Stimulated activated CD4-positive, alpha-beta T cell treated with anti-CD3 and anti-CD28 coated beads, TNF-alpha, amount 100 ng/mL, for 24 hours (primary cell): ENCODE results near the gene TENT4A.

Experiments used
- DNase-seq, 3 experiments: peaks; one replicate each; pipeline ENCODE4 v3.0.0-alpha.2; 2020; ENCODE audit warnings: low read depth in 3 of 3

The TENT4A gene

GRCh38 chr5:6731465-6732237, 18.4 kb downstream of the TENT4A start:
- no peak for DNase-seq

- DNase-seq: no peak
Observed at GRCh38 chr5:6732634-6733410, 19.6 kb downstream of the TENT4A start.

DNA sequence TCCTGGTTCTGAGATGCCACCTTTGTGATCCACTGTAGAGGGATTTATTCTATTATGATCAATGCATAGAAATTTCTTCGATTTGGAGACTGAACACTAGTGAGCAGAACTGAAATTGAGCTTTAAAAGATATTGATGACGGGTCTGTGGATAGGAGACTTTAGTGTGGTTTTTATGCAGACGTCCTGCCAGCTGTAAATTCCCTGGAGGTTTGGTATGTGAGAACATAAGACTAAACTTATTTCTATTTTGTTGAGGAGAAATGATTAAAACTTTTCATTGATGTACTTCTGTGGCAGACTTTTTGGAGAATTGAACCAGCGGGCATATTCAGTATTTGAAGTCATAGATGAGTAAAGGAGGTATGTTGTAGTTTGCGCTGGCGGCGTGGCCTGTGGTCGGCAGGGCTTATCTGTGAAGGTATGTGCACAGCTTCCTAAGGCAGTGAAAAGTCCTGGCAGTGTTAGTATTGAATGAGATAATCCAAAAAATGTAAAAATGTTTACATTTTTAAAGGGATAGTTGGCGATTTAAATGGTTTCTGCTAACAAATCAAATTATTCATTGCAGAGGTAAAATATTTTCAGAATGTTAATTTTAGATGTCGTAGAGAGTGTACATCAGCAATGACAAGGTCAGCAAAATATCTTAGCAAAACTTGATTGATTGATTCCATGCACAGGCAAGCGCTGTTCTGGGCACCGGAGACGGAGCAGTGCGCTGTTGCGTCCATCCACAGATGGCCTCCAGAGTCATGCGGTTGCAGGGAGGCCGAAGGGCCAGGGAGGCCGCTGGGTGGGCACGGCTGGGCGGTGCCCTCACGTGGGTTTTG, 20.4 kb downstream of the TENT4A start:
- DNase-seq: no peak

DNA sequence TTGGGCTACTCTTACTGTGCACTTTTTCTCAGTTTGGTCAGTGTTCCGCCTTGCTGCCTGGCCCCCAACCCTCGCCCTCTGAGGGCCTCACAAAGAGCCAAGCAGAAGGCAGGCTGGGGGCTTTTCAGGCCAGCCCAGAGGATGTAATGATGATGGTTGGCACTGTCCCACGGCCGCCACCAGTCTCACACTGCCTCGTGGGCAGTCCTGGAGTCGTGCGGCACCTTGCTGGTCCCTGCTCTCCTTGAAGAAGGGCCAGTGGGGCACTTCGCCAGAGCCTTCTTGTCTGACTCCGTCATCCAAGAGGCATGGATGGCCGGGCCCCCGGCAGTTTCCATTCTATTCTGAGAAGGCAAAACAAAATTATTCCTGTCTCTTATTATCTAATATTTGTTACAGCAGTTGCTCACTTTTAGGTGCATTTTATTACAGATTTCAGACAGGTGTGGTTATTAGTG, 21.0 kb downstream of the TENT4A start:
- no peak for DNase-seq

- no peak for DNase-seq
Observed at GRCh38 chr5:6734781-6735180, 21.5 kb downstream of the TENT4A start.

DNA sequence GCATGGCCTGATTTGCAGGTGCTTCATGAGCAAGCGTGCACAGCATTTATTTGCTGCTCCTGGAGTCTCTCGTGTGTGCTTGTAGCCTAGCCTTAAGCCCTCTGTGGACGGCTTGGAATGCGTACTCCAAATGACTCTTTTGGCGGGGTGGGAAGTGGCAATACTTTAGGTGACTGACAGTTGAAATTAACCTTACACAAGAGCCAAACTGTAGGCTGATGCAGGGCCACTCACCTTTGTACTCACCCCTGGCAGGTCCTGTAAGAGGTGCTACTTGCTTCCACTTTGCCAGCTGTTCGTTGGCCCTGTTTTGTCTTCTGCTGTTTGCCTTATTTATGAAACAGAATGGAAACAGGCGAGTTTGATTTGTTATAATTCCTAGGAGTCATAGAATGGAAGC, 22.9 kb downstream of the TENT4A start:
- DNase-seq: no peak

DNA sequence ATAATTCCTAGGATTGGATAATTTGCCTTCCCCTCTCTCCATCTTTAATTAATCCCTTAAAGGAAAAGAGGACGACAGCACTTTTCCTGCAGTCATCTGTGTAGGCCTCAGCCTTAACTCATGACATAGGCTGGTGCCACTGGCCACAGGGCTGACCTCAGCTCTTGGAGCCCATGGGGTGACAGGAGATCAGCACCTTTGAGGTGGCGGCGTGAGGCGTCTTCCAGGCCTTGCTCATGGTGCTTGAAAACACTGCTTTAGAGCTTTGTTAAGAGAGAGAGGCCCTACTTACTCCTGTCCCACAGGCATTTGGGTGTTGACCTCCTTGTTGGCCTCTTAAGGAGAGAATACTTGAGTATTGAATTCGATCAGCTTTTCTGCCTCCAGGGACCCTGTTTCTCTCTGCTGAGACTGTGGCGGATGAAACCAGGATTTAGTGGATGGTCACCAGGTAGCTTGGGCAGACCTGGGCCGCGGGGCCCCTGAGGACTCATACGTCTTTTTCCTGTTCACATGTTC, 23.4 kb downstream of the TENT4A start:
- DNase-seq: no peak

DNA sequence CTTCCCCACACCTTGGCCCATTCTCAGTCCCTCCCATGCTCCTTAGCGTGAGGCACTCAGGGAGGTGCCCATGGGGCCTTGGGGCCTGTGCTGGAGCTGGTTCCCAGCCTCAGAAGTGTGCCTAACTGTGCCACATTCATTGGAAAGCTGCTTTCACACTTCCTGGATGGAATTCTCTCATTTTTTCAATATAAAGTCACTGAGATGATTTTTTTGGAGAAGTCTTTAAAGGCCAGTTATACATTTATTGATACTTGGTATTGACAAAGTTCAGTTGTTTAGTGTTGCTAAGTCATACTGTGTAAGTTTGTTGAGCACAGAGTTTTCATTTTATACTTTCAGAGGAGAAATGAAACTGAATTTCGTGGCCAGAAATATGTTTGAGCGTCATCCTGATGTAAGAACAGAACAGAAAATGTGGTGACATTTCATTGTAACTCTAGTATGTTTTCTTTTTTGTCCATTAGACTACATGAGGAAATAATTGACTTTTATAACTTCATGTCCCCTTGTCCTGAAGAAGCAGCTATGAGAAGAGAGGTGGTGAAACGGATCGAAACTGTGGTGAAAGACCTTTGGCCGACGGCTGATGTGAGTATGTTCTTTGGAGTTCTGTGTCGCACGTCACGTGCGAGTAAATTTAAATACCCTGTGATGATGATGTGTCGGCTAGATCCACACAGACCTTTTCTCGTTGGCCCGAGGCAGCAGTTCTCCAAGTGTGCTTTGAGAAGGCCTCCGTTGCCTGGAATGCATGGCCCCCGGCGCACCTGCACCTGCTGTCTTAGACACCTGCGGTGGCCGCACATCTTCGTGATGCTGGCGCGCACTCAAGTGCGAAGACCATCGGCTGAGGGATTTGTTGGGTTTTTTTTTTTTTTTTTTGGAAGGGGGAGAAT, 24.1 kb downstream of the TENT4A start:
- peak in 1 of 3 experiments; percentile 15 for DNase-seq

GRCh38 chr5:6739603-6740002, 26.4 kb downstream of the TENT4A start:
- no peak for DNase-seq

- DNase-seq: no peak
Observed at GRCh38 chr5:6740586-6741150, 27.4 kb downstream of the TENT4A start.

DNA sequence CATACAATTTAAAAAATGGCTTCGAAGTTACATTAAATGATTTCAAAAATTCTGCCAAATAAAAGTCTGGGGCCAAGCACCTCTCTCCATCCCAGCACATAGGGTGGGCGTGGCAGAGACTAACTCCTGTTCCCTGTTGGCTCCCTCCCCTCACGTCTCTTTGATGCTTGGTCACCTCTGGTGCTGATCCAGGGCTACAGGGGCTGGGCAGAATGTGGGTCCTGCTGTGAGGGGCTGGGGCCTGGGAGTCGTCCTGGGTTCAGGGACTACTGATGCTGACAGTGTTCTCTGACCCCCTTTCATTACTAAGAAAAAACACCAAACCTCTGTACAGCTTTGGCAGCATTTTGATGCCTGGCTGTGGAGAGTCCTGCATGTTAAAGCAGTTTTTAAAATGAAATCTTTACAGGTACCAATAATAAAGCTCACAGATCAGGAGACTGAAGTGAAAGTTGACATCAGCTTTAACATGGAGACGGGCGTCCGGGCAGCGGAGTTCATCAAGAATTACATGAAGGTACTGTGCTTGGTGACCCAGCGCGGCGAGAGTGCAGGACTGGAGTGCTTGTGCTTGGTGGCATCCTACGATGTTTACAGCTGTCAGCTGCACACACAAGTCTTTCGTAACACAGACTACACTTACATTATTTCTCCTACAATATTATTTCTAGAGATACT, 29.0 kb downstream of the TENT4A start:
- no peak for DNase-seq

DNA sequence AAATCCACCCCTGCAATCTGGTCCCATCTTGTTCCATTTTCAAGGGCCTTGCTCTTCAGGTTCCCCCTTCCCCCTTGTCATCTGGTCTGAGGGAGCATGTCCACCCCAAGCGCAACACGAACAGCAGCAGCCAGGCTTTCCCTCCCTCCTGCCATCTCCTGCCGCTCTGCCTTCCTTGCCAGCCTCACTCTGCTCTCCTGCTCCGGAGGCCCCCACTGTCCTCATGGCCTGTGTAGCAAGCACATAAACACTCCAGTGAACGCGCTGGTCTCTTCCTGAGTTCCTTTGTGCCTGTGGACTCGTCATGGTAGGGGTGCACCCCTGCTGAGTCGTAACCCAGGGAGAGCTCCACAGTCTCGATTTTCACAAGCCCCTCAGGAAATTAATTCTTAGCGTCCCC, 29.9 kb downstream of the TENT4A start:
- DNase-seq: no peak

DNA sequence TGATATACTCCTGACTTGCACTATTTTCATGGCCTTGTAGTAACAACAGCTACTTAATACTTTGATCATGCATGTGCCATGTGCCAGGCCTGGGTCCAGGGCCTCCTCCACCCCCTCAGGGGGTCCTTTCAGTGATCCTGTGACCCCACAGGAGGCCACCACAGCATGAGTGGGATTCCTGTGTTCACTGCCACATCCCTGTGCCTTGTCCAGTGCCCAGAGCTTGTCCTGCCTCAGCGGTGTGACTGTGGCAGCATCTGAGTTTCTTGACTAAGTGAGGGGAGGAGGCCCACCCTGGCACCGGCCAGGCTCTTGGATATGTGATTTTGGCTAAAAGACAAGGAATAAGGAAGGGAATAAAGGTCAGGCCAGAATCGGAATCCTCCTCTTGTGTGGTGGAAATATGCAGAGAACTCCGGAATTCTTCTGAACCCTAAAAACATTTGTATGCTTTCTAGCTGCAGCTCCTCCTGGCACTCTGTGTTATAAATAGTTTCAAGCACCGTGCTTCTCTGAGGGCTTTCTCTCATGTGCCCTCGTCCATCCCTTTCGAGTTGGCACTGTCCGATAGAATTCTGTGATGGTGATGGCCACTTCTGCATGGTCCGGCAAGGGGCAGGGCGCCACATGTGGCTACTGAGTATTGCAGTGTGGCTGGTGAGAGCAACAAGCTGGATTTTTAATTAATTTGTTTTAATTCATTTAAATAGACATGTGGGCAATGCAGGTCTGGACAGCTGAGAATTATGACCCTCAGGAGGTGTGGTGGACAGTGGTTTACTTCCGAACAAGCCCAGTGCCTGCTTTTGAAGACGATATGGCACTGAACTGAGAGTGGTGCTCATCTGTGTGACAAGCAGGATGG, 31.8 kb downstream of the TENT4A start:
- DNase-seq: no peak

GRCh38 chr5:6745706-6746222, 32.5 kb downstream of the TENT4A start:
- DNase-seq: no peak

GRCh38 chr5:6746244-6746643, 33.0 kb downstream of the TENT4A start:
- no peak for DNase-seq

- no peak for DNase-seq
Observed at GRCh38 chr5:6747103-6747502, 33.9 kb downstream of the TENT4A start.

DNA sequence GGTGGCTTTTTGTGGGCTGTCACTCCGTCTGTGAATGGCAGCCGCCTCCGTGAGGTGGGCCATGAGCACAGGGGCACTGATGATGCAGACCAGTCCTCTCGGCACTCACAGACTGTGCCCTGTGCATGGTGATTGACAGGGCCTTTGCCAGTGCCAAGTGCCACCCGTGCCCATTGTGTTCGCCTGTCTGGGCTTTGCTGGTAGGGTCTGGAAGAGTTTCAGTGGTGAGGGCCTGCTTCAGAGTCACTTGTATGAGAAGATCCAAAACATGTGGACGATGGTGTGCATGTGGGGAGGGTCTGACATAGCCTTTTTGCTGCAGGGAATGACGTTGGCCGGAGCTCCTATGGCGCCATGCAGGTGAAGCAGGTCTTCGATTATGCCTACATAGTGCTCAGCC, 34.9 kb downstream of the TENT4A start:
- DNase-seq: no peak

DNA sequence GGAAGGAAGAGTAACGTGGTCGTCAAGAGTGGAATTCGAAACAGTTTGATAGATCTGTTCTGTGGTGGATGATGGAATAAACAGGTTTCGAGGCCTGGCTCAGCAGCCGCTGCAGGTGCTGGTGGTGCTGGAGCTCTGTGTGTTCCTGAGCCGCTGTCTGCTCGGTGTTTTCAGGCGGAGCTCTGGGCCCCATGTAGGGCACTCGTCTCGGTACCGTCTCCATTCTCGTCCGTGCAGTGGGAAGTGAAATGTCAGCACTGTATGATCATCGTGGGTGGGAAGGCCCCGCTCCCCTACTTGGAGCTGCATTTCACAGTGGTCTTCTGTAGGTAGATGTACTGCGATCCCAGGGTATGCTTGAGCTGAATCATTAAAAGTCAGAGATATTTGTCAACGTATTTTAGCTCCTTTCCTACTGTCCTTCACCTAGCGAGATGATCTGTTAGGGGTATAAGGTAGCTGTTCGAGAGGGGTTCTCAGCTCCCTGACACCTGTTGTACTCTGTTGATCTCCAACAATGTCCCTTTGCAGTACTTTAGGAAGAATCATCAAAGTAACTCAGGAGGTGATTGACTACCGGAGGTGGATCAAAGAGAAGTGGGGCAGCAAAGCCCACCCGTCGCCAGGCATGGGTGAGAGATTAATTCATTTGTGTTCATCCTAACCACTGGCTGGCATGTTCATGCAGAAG, 35.9 kb downstream of the TENT4A start:
- no peak for DNase-seq
